ENCODE measurements around the gene PPP1CA.

PPP1CA gene

DNA sequence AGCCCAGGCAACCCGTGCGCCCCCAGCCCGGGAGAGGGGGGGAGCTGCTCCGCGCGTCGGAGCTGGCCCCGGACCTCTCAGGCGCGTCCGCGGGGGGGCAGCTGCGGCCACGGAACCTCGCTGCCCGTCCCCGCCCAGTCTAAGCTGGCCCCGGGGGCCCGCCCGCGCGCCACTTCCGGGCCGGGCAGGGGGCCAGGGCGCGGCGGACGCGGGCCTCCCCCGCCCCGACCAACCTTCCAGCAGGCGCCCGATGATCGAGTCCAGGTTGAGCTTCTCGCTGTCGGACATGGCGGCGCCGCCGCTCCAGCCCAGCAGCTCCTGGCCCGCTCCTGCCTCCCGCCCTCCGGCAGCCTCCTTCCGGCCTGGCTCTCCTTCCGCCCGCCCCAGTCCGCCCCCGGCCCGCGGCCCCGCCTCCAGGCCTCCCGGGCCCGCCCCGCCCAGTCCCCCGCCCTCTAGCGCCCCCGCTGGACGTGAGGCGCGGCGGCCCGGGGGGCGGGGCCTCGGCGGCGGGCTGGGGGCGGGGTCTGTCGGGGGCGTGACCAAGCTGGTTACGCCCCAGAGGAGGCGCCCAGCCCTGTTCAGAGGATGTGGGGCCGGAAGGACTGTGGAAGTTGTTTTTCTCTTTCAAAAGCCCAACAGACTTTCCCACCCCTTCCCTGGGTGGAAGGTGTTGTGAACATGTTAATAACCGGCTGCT, at the start of gene PPP1CA:
Gene PPP1CA, minus strand, starts transcription at position 364 of the 697 bp plus-strand sequence. Its CDS starts 76 bp downstream, at position 288.
- Histone ChIP-seq H4K20me1 (ENCODE audit: insufficient read depth, low read length) (peaks cover 8% of the 10 kb centered on the region; the same call in 1 of the 2 replicates), H3K9ac (ENCODE audit: low read length) (peak within 1 kb of the TSS; percentile 97), H2AFZ (ENCODE audit: low read depth, low read length) (0 out of 2 replicates have a peak within 1 kb of the TSS, but pooled peaks have one; percentile 45), H3K9me3 (ENCODE audit: insufficient read depth, low read length) (no peaks in the 10 kb centered on the region), H3K27me3 (ENCODE audit: low read depth, low read length) (no peaks in the 10 kb centered on the region), H3K27ac (ENCODE audit: low read length) (peak within 1 kb of the TSS; percentile 79), H3K4me3 (ENCODE audit: low read length) (peak within 1 kb of the TSS; percentile 94), H3K36me3 (replicated peaks; ENCODE audit: low read depth, low read length) (peaks cover 34% of the 10 kb centered on the region), H3K4me1 (ENCODE audit: low read length) (peaks cover 39% of the 10 kb centered on the region), H3K79me2 (ENCODE audit: low read length) (peaks cover 21% of the 10 kb centered on the region), H3K4me2 (ENCODE audit: low read length) (peak within 1 kb of the TSS; percentile 98)
- no peak for TF ChIP-seq EZH2phosphoT487 (IDR thresholded peaks at IDR 0.05; ENCODE audit: low read depth)
- peak; percentile 27 for TF ChIP-seq CTCF (IDR thresholded peaks at IDR 0.05; ENCODE audit: low read depth, low read length)

DNA sequence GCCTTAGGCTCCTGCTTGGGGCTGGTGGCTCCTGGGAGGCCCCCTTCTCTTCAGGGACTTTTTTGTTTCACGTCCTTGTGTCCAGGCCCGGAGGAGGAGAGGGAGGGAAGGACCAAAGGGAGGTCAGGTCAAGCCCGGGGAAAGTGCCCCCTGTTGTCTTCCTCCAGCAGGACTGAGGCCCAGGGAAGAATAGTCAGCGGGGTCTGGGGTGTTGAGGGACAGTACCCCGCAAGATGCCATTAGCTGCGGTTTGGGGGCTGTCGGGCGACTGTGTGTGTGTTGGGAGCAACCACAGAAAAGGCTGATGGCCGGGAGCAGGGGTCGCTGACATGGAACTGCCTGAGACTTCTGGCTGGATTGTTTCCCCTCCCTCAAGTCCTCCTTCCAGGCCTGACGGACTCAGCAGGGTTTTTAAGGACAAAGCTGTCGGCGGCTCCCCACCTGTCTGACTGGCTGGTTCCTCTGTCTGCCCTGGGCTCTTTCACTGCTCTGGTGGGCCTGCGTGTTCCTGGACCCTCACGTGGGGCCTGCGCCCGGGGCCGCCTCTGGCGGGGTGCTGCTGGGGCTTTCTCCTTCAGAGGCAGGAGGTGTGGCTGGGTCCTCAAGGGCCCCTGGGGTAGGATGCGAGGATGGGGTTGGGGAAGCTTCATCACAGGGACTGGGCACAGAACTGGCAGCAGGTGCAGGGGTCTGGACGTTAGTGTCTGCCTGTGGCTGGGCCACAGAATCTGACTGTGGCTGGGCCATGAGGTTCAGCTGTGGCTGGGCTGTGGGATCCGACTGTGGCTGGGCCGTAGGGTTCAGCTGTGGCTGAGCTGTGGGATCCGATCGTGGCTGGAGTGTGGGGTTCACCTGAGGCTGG, 49.4 kb upstream of the PPP1CA start:
- 0 out of 2 replicates have a peak, but pooled peaks cover 2% of the 10 kb centered on the region for H3K27me3 ChIP-seq (ENCODE audit: low read depth, low read length)
- H4K20me1 ChIP-seq (ENCODE audit: insufficient read depth, low read length): no peaks in the 10 kb centered on the region
- no peak overlapping the region for H2AFZ ChIP-seq (ENCODE audit: low read depth, low read length)
- peaks cover 18% of the 10 kb centered on the region for H3K4me1 ChIP-seq (ENCODE audit: low read length)
- H3K9ac ChIP-seq (ENCODE audit: low read length): no peak overlapping the region
- H3K79me2 ChIP-seq (ENCODE audit: low read length): no peaks in the 10 kb centered on the region
- H3K4me2 ChIP-seq (ENCODE audit: low read length): no peak overlapping the region
- H3K36me3 ChIP-seq (replicated peaks; ENCODE audit: low read depth, low read length): no peaks in the 10 kb centered on the region
- no peak overlapping the region for H3K4me3 ChIP-seq (ENCODE audit: low read length)
- H3K9me3 ChIP-seq (ENCODE audit: insufficient read depth, low read length): no peaks in the 10 kb centered on the region
- H3K27ac ChIP-seq (ENCODE audit: low read length): no peak overlapping the region
- TF ChIP-seq EZH2phosphoT487 (IDR thresholded peaks at IDR 0.05; ENCODE audit: low read depth): no peak
- no peak for TF ChIP-seq CTCF (IDR thresholded peaks at IDR 0.05; ENCODE audit: low read depth, low read length)

GRCh38 chr11:67449116-67449844, 47.6 kb upstream of the PPP1CA start:
- Histone ChIP-seq H3K9ac (ENCODE audit: low read length) (no peak overlapping the region), H4K20me1 (ENCODE audit: insufficient read depth, low read length) (no peaks in the 10 kb centered on the region), H3K4me3 (ENCODE audit: low read length) (no peak overlapping the region), H3K36me3 (replicated peaks; ENCODE audit: low read depth, low read length) (no peaks in the 10 kb centered on the region), H3K9me3 (ENCODE audit: insufficient read depth, low read length) (no peaks in the 10 kb centered on the region), H3K79me2 (ENCODE audit: low read length) (no peaks in the 10 kb centered on the region), H3K4me2 (ENCODE audit: low read length) (no peak overlapping the region), H3K4me1 (ENCODE audit: low read length) (peaks cover 35% of the 10 kb centered on the region), H3K27me3 (ENCODE audit: low read depth, low read length) (0 out of 2 replicates have a peak, but pooled peaks cover 2% of the 10 kb centered on the region), H2AFZ (ENCODE audit: low read depth, low read length) (no peak overlapping the region), H3K27ac (ENCODE audit: low read length) (no peak overlapping the region)
- TF ChIP-seq CTCF (IDR thresholded peaks at IDR 0.05; ENCODE audit: low read depth, low read length): no peak
- TF ChIP-seq EZH2phosphoT487 (IDR thresholded peaks at IDR 0.05; ENCODE audit: low read depth): no peak

All from OCI-LY3 (cell line).